Spinal cord (tissue), 10 donors: ENCODE data around the gene RGPD8. TPM values are rescaled to one million over a fixed set of nuclear protein-coding genes. Genes with fewer than 3 reads are reported as not detected.
"Not testable (repeated sequence)": the region's sequence is repeated elsewhere in the genome, so short reads cannot be mapped to it uniquely, and the experiment has no call there.

Experiments used
- DNase-seq, 6 donors: peaks; one replicate each; pipeline versions ENCODE4 v3.0.0 to v3.0.0-alpha.2; 2013 to 2015; ENCODE audit warnings: low spot score in 6 of 6, low read depth in 4 of 6
- H3K27ac ChIP-seq: one replicate; pipeline ENCODE4 v1.5.1; 2013; ENCODE audit warnings: low read depth, low read length, control low read depth
- H3K27me3 ChIP-seq: one replicate; pipeline ENCODE4 v1.6.1; 2013; ENCODE audit warnings: low read length; ENCODE audit not compliant: control insufficient read depth, insufficient read depth
- H3K36me3 ChIP-seq: one replicate; pipeline ENCODE4 v1.6.1; 2013; ENCODE audit warnings: low read length; ENCODE audit not compliant: control insufficient read depth, insufficient read depth
- H3K4me1 ChIP-seq: one replicate; pipeline ENCODE4 v1.6.1; 2013; ENCODE audit warnings: low read length; ENCODE audit not compliant: control insufficient read depth, insufficient read depth
- H3K4me3 ChIP-seq: one replicate; pipeline ENCODE4 v1.5.1; 2013; ENCODE audit warnings: low read depth, low read length, control low read depth
- H3K9me3 ChIP-seq: one replicate; pipeline ENCODE4 v1.6.1; 2013; ENCODE audit warnings: low read length; ENCODE audit not compliant: control insufficient read depth, insufficient read depth
- WGBS: methylation state at CpG from one replicate; pipeline ENCODE4 v1.1.5; 2013; ENCODE audit warnings: missing lambda C conversion rate; ENCODE audit not compliant: insufficient coverage; 5-methylcytosine and 5-hydroxymethylcytosine counted together
- polyA plus RNA-seq, 2 donors: library from polyadenylated mRNA; unstranded; fragments of 120-200 nt; gene quantifications; one replicate each; pipeline ENCODE4 v1.2.1, GENCODE V29; 2013; ENCODE audit not compliant: insufficient read length in 2 of 2
- total RNA-seq, 2 donors: library from RNA; depleted of rRNA in 1 of 2; stranded (reverse); fragments of 120-200 nt in 1 of 2; fragments of >200 nt in 1 of 2; gene quantifications; one replicate each; pipeline versions ENCODE4 v1.2.3 to v1.2.4, GENCODE V29; 2013 to 2014
- donor health status: healthy.

The RGPD8 gene
- total and polyA plus RNA-seq, 4 donors = 2.1 to 31.8 (median 11.0) TPM

GRCh38 chr2:112437405-112437831, 4.0 kb upstream of the RGPD8 start:
- 83% methylated on average over 15 of the region's 16 CpGs for WGBS
- H3K4me1 ChIP-seq = not testable (repeated sequence)

GRCh38 chr2:112436993-112437392, 3.5 kb upstream of the RGPD8 start:
- H3K27me3 ChIP-seq, H3K4me3 ChIP-seq, DNase-seq, H3K27ac ChIP-seq, H3K9me3 ChIP-seq, H3K36me3 ChIP-seq, H3K4me1 ChIP-seq: not testable (repeated sequence)
- WGBS = 100% methylated on average over 4 of the region's 10 CpGs

More at GRCh38 chr2:112437405-112437831, 4.0 kb upstream of the RGPD8 start:
- H3K27me3 ChIP-seq, DNase-seq, H3K36me3 ChIP-seq, H3K4me3 ChIP-seq, H3K27ac ChIP-seq, H3K9me3 ChIP-seq: not testable (repeated sequence)

- not testable (repeated sequence) for H3K9me3 ChIP-seq, H3K27me3 ChIP-seq, H3K27ac ChIP-seq, H3K4me3 ChIP-seq, H3K36me3 ChIP-seq, H3K4me1 ChIP-seq
- 83% methylated on average over 9 of the region's 18 CpGs for WGBS
- peak in 1 of 6 donors; percentile 0 for DNase-seq
Observed at GRCh38 chr2:112435716-112436431, 2.4 kb upstream of the RGPD8 start.

DNA sequence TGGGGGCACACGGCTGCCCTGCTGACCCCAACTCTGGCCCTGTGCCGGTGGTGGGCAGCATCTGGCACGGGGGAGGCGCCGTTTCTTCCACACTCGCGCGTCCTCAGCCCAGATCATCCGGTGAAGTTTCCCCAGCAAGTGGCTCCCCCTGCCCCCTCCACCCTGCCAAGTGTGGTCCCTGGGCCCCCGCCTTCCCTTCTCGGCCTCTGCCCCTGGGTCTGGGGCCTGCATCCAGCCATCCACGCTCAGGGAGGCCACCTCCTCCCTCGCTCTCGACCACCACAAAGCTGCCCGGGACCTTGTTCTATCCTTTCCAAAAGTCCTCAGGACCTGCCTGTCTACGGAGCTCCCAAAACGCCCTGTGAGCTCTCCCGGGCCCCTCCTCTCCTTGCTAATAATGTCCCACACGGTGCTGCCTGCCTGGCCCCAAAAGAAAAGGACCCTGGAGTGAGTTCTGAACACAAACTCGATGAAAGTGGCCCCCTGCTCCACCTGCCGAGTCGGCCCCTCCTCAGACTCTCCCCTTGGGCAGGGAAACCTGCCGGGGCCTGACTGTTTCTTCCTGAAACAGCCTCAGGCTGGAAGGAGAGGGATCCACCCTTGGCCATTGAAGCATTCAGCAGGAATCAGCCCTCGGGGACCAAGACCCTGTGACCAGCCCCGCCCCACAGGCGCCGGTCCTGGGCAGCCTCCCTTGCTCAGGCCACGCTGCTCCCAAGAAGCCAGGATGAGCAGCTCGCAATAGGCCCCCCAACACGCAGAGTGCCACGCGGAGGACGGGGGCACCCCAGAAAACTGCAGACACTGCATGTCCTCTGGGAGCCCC, 1.7 kb upstream of the RGPD8 start:
- not testable (repeated sequence) for H3K27ac ChIP-seq, H3K27me3 ChIP-seq, H3K9me3 ChIP-seq, H3K36me3 ChIP-seq, H3K4me3 ChIP-seq, H3K4me1 ChIP-seq
- peak in 1 of 6 donors; percentile 0 for DNase-seq
- 68% methylated on average over 23 of the region's 33 CpGs for WGBS

GRCh38 chr2:112433932-112434730, 686 bp upstream of the RGPD8 start:
- DNase-seq = no peak
- H3K4me1 ChIP-seq = peaks cover 8% of the 10 kb centered on the region
- 73% methylated on average over 24 of the region's 31 CpGs for WGBS
- no peaks in the 10 kb centered on the region for H3K27me3 ChIP-seq
- no peak overlapping the region for H3K27ac ChIP-seq
- H3K4me3 ChIP-seq = no peak overlapping the region
- H3K36me3 ChIP-seq = no peaks in the 10 kb centered on the region
- no peaks in the 10 kb centered on the region for H3K9me3 ChIP-seq

GRCh38 chr2:112432735-112433479, 538 bp downstream of the RGPD8 start:
- peak overlapping the region; percentile 21 for H3K4me3 ChIP-seq
- under 1% methylated on average over 60 of the region's 98 CpGs for WGBS
- not testable (repeated sequence) for H3K4me1 ChIP-seq, H3K36me3 ChIP-seq, H3K27ac ChIP-seq, DNase-seq, H3K27me3 ChIP-seq, H3K9me3 ChIP-seq

DNA sequence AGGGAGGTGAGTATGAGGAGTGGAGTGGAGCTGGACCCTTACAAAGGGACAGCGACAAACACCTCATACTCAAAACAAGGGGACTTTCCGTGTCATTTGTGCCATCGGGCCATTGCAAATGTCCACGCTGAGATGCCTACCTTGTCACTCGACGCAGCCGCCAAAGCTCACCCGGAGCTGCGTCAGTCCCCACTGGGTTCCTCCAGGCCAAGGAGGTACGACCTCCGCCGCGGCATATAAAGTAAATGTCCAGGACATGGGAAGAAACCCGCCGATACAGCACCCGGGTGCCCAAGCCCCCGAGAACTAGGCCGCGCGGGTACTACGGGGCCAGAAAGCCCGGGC, 1.1 kb downstream of the RGPD8 start:
- H3K4me3 ChIP-seq, H3K36me3 ChIP-seq, H3K4me1 ChIP-seq, H3K27ac ChIP-seq, H3K9me3 ChIP-seq, H3K27me3 ChIP-seq, DNase-seq: not testable (repeated sequence)
- 12% methylated on average over 15 of the region's 22 CpGs for WGBS

GRCh38 chr2:112431587-112432295, 1.7 kb downstream of the RGPD8 start:
- not testable (repeated sequence) for H3K27ac ChIP-seq, H3K27me3 ChIP-seq, H3K36me3 ChIP-seq, H3K4me3 ChIP-seq, DNase-seq, H3K4me1 ChIP-seq, H3K9me3 ChIP-seq
- 100% methylated on average over 6 of the region's 21 CpGs for WGBS

DNA sequence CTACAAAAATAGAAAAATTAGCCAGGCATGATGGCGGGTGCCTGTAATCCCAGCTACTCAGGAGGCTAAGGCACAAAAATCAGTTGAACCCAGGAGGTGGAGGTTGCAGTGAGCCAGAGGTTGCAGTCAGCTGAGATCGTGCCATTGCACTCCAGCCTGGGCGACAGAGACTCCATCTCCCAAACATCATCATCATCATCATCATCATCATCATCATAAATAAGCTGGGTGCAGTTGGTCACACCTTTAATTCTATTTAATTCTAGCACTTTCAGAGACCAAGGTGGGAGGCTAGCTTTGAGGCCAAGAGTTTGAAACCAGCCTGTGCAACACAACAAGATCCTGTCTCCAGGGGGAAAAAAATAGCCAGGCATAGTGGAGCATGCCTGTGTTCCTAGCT, 8.9 kb downstream of the RGPD8 start:
- no CpG with 5 or more reads among the region's 3 CpGs for WGBS
- not testable (repeated sequence) for DNase-seq, H3K4me3 ChIP-seq, H3K9me3 ChIP-seq, H3K4me1 ChIP-seq, H3K36me3 ChIP-seq, H3K27ac ChIP-seq, H3K27me3 ChIP-seq
